Measurements from ENCODE around the gene XG. TPM values are rescaled to one million over a fixed set of nuclear protein-coding genes. Genes with fewer than 3 reads are reported as not detected.
"Not testable (repeated sequence)": the region's sequence is repeated elsewhere in the genome, so short reads cannot be mapped to it uniquely, and the experiment has no call there.

Gene XG
- total RNA-seq, 1 donor from 2014 or later: 0.33 TPM

DNA sequence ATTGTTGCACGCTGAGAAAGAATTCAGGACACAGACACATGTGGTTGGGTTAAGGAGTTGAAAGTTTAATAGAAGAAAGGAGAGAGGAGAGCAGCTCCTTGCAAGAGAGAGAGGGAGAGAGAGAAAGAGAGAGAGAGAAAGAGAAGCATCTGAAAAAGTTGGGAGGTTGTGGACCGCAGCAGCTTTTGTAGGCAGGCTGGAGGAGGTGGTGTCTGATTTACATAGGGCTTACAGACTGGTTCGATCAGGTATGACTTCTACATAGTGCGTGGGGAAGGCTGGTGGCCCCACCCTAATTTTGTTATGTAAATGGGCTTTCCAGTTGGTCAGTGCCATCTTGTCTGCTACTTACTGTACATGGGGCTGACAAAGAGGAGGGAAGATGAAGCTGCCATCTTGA, 49.4 kb downstream of the XG start:
- no peaks in the 10 kb centered on the region for H3K27me3 ChIP-seq (ENCODE audit: control insufficient read depth, insufficient read depth, low read length)
- no peaks in the 10 kb centered on the region for H3K36me3 ChIP-seq (ENCODE audit: control insufficient read depth, insufficient read depth, low read length)
- no peak overlapping the region for H3K4me3 ChIP-seq (ENCODE audit: low read depth, low read length)
- no peak for DNase-seq (ENCODE audit: low read depth)
- TF ChIP-seq CTCF (IDR thresholded peaks at IDR 0.05; ENCODE audit: insufficient read depth, low read length, poor library complexity, severe bottlenecking): no peak

DNA sequence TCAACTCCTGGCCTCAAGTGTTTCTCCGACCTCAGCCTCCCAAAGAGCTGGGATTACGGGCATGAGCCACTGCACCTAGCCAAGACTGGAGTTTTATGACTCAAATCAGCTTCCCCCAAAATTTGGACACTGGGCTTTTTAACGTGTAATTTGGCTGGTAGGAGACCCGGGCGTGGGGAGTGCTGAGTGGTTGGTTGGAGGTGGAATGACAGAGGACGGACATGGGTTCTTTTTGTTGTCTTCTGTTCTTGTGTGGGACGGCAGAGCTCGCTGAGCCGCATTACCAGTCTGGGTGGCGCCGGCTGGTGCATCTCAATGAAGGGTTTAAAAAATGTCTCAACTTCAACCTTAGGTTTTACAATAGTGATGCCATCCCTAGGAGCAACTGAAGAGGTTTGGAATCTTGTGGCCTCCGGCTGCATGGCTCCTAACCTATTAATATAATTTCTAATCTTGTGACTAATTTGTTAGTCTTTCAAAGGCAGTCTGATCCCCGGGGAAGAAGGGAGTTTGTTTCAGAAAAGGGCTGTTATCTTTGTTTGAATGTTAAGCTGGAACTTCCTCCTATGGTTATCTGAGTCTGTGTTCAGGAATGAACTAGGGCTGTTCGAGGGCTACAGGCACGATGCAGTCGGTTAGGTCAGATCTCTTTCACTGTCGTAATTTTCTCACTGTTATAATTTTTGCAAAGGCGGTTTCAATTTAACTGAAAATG, 50.7 kb downstream of the XG start:
- not testable (repeated sequence) for H3K36me3 ChIP-seq (ENCODE audit: control insufficient read depth, insufficient read depth, low read length); DNase-seq (ENCODE audit: low read depth); H3K27me3 ChIP-seq (ENCODE audit: control insufficient read depth, insufficient read depth, low read length); H3K4me3 ChIP-seq (ENCODE audit: low read depth, low read length)

DNA sequence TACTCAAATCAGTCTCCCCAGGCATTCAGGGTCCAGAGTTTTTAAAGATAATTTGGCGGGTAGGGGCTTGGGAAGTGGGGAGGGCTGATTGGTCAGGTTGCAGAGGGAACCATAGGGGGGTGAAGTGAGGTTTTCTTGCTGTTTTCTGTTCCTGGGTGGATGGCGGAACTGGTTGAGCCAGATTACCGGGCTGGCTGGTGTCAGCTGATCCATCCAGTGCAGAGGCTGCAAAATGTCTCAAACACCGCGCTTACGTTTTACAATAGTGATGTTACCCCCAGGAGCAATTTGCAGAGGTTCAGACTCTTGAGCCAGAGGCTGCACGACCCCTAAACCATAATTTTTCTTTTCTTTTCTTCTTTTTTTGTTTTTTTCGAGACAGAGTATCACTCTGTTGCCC, 51.6 kb downstream of the XG start:
- H3K36me3 ChIP-seq (ENCODE audit: control insufficient read depth, insufficient read depth, low read length); H3K27me3 ChIP-seq (ENCODE audit: control insufficient read depth, insufficient read depth, low read length); H3K4me3 ChIP-seq (ENCODE audit: low read depth, low read length); DNase-seq (ENCODE audit: low read depth): not testable (repeated sequence)

DNA sequence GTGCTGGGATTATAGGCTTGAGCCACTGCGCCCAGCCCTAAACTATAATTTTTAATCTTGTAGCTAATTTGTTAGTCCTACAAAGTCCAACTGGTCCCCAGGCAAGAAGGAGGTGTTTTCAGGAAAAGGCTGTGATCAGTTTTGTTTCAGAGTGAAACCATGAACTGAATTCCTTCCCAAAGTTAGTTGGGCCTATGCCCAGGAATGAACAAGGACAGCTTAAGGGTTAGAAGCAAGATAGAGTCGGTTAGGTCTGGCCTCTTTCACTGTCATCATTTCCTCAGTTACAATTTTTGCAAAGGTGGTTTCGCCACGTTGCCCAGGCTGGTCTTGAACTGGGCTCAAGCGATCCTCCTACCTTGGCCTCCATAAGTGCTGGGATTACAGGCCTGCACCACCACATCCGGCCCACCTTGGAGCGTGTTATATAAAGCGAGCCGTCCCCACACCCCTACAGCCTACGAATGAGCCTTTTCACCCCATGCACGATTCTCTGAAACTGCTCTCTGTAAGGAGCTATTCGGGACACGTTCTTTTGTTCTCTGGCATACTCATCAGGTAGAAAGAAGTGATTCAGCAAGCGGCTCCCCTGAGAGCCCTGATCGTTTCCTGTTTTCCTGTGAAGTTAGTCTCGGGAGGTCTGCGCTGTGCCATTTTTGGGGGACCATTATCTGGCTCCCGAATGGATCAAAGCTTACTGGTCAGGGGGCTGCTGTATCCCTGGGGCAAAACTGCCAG, 52.4 kb downstream of the XG start:
- not testable (repeated sequence) for H3K36me3 ChIP-seq (ENCODE audit: control insufficient read depth, insufficient read depth, low read length); DNase-seq (ENCODE audit: low read depth); H3K27me3 ChIP-seq (ENCODE audit: control insufficient read depth, insufficient read depth, low read length); H3K4me3 ChIP-seq (ENCODE audit: low read depth, low read length)

DNA sequence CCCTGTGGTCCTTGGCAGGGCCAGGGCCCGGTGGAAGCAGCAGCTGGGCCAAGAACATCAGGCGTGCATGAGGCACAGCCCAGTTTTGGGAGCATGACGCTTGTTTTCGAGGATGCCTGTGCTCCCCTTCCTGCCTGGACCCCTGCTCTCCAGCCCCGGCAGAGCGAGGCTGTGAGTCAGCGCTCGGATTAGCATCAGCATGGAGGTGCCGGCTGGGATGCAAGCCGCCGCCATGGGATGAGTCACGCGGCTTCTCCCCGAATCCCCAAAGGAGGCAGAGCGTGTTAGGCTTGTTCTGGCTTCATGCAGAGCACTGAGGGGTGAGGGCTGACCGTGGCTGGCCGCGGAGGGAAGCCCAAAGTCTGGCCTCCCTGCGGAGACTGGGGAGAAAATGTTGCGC, 53.0 kb downstream of the XG start:
- not testable (repeated sequence) for H3K27me3 ChIP-seq (ENCODE audit: control insufficient read depth, insufficient read depth, low read length); H3K4me3 ChIP-seq (ENCODE audit: low read depth, low read length); H3K36me3 ChIP-seq (ENCODE audit: control insufficient read depth, insufficient read depth, low read length); DNase-seq (ENCODE audit: low read depth)

DNA sequence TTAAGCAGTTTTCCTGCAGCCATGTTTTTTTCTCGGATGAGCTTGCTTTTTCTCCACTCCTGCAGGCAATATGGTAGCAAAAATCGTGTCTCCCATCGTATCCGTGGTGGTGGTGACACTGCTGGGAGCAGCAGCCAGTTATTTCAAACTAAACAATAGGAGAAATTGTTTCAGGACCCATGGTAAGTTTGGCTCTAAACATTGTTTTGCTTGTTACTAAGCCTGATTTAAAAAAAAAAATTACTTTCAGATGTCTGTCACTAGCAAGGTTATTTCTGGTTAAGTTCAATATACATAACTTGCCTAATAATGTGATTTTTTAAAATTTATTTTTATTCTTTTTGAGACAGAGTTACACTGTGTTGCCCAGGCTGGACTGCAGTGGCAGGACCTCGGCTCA, 59.4 kb downstream of the XG start:
- Histone ChIP-seq H3K27me3 (ENCODE audit: control insufficient read depth, insufficient read depth, low read length) (no peaks in the 10 kb centered on the region), H3K4me3 (ENCODE audit: low read depth, low read length) (no peak overlapping the region), H3K36me3 (ENCODE audit: control insufficient read depth, insufficient read depth, low read length) (no peaks in the 10 kb centered on the region)
- TF ChIP-seq CTCF (IDR thresholded peaks at IDR 0.05; ENCODE audit: insufficient read depth, low read length, poor library complexity, severe bottlenecking): no peak
- DNase-seq (ENCODE audit: low read depth): no peak

DNA sequence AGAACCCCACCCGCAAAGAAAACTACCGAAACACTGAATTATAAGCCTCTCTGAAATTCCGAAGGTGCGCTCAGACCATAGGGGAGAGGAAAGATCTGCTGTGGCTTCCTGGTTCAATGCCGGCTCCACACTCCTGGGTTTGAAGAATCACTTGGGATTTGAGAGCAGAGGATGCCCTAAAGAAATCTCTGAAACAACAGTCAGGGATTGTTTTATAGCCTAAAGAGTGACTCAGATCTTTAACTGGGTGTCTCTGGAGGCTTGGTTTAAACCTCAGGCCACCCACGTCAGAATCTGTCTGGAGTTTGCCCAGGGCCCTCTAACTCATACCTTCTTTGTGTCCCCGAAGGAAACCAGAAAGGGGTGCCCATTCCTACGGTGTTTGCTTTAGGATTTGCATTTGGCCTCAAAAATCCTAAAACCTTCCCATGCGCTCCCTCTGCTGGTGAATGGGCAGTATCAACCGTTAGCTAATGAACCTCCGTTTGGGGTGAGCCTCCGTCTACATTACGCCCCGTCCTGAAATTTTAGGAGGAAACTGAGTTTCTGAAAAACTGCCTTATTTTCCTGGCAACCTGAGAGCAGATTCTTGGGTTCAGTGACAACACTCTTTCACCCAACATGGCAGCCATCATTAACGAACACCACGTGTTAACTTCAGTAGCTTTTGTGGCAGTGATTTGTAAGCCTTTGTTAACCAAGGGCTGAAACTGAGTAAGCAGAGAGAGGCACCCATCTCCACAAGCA, 60.5 kb downstream of the XG start:
- DNase-seq (ENCODE audit: low read depth): not testable (repeated sequence)
- TF ChIP-seq CTCF (IDR thresholded peaks at IDR 0.05; ENCODE audit: insufficient read depth, low read length, poor library complexity, severe bottlenecking): peak; percentile 61

More for the DNA sequence above, 60.5 kb downstream of the XG start:
- not testable (repeated sequence) for H3K4me3 ChIP-seq (ENCODE audit: low read depth, low read length); H3K36me3 ChIP-seq (ENCODE audit: control insufficient read depth, insufficient read depth, low read length); H3K27me3 ChIP-seq (ENCODE audit: control insufficient read depth, insufficient read depth, low read length)
